Measurements from ENCODE around the gene CSF2RB.
A peak's percentile ranks its signal among the peaks of the same experiment; 100 is the strongest.
"Not testable (repeated sequence)": the region's sequence is repeated elsewhere in the genome, so short reads cannot be mapped to it uniquely, and the experiment has no call there.

CSF2RB gene

DNA sequence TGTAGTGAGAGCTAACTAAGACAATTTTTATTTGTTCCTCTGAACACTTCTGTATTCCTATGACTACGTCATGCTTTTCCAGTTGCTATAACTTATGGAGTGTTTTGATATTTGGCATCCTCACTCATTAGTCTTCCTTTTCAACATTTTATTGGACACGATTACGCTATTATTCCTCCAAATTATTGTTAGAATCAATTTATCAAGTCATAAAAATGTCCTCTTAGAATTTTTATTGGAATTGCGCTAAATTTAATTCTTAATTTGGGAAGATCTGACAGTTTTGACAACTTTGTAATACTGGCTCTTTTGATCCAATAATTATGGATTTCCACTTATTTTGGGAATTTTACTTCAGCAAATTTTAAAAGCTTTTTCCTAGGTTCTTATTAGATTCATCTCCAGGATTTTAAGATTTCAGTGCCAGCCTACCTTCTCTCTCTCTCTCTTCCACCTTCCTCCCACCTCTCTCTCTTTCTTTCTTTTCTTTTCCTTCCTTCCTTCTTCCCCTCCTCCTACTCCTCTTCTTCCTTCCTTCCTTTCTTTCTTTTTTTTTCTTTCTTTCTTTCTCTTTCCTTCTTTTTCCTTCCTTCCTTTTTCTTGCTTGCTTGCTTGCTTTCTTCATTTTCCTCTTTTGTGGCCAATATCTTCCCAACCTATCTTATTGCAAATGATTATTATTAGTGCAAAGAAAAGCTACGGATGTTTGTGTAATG, 55.0 kb downstream of the CSF2RB start:
- DNase-seq (ENCODE audit: low read depth): no peak

DNA sequence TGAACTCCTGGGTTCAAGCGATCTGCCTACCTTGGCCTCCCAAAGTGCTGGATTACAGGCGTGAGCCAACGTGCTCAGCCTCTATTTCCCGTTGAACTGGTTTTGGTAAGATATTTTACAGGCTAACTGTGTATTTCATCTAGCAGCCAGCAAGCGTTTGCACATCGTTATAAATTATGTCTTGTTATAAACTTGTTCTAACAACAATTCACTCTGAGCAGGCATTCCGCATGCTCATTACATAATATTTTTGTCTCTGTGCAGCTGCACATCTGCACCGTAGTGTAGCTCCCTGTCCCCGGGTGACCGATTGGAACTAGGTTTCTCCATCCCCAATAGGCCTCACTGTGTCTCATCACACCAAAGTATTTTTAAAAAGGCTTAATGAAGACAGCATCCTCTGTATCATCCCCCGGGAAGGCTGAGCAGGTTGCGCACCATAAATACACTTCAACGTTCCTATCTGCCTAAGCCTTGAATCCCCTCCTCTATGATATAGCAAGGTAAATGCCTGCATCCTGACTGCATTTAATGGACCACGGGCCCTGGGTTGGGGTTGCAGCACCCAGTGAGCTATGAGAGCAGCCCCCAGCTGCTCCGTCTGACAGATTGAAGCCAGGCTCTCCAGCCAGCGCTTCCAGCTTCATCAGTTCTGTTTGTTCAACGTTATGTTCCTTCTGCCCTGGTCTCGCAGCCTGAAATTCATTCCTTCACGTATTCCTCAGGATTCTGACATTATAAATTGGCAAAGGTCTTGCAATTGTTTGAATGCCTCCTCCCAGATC, 58.1 kb downstream of the CSF2RB start:
- no peak for DNase-seq (ENCODE audit: low read depth)

DNA sequence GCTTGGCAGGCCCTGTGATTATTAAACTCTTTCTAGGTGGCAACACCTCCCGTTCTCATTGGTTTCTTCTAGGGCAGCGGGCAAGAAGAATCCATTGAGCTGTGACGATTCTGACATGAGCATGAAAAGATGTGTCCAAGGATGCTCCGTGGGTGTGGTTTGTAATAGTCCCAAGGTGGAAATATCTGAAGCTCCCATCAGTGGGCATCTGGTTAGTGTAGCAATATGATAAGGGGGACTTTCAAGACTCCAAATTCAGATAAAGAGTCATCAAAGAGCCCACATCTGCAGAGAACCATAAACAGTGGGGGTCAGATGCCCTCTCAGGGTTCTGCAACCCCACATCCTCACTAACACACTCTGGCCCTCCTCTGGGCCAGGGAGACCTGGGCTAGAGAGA, 63.2 kb downstream of the CSF2RB start:
- no peak for DNase-seq (ENCODE audit: low read depth)

DNA sequence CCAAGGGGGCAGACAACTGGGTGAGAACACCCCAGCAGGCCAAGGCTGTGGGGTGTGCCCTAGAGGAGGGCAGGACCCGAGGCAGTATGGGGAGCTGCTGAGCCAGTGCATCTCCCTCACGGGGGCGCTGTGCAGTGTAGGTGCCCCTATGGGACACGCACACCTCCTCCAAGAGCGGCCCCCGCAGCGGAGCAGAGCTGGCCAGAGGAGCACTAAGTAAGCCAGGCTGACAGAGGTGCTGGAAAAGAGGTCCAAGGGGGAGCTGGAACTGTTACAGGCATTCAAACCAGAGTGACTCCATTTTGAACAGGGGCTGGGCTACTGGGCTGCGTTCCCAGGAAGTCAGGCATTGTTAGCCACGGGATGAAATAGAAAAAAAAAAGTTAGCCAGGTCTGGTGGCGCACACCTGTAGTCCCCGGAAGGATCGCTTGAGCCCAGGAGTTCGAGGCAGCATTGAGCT, 64.0 kb downstream of the CSF2RB start:
- DNase-seq (ENCODE audit: low read depth): peak; percentile 68

DNA sequence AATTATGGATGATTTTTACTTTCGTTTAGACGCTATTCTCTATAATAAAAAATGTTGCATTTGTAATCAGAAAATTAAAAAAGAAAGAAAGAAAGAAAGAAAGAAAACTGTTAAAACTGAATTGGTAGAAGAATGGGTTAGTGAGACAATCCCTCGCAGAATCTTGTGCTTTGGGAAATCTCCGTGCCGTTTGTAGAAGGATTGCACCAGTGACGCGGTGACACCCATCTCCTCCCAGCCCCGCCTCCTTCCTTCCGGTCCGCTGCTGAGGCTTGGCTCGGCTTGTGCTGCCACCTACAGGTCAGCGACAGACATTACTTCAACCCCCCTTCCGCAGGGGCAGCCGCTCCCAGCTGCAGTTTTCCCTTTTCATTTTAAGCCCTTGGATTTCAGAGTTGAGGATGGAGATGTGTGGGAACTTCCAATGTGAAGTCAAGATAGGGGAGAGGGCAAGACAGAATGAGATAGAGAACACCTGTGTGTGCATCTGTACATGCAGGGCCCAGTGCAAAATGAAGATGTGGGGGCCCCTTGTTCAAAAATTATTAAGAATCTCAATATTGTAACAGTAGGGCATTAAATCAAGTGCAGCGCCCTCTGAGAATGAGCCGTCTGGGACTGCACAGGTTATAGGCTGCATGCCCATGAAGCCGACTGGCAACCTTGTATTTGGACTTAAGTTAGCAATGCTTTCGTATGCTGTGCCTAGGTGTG, 64.7 kb downstream of the CSF2RB start:
- peak; percentile 84 for DNase-seq (ENCODE audit: low read depth)

DNA sequence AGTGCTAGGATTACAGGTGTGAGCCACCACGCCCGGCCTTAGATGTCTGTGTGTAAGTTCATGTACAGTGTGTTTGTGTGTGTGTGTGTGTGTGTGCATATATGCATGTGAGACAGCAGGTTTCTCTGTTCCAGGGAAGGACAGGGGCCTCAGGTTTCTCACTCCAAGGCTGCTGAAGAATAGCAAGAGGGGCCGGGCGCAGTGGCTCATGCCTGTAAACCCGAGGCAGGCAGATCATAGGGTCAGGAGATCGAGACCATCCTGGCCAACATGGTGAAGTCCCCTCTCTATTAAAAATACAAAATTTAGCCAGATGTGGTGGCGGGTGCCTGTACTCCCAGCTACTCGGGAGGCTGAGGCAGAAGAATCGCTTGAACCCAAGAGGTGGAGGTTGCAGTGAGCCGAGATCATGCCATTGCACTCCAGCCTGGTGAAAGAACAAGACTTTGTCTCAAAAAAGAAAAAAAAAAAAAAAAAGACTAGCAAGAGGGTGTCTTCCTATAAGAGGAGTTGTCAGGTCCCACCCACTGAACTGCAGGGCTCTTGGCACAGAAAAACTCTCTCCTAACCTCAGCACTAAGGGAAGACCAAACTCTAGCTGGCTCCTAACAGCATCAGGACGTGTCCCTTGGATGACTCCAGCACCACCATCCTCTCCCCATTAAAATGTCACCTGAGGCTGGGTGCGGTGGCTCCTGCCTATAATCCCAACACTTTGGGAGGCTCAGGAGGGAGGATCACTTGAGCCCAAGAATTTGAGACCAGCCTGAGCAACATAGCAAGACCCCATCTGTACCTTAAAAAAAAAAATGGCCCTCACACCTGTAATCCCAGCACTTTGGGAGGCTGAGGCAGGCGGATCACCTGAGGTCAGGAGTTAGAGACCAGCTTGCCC, 65.8 kb downstream of the CSF2RB start:
- no peak for DNase-seq (ENCODE audit: low read depth)

DNA sequence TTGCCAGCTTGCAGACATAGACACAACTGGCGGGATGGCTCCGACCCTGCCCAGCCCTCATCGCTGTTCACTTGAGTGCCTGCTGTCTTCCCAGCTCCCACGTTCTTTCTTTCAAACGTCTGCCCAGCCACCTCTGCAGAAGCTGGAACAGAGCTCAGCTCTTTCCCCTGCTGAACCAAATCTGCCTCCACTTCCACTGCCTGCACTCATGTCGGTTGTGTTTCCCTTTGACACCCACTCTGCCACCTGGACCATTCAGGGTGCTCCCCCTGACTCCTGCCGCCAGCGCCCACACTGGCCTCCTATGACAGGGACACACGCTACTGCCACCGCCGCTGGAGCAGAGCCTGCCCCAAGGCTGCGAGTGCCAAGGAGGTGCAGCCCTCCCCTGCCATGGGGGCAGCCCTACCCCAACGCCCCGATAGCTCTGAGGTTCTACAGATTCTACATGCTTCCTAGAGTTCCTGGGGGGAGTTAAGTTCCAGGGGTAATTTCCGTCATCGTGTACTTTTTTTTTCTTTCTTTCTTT, 67.9 kb downstream of the CSF2RB start:
- no peak for DNase-seq (ENCODE audit: low read depth)

DNA sequence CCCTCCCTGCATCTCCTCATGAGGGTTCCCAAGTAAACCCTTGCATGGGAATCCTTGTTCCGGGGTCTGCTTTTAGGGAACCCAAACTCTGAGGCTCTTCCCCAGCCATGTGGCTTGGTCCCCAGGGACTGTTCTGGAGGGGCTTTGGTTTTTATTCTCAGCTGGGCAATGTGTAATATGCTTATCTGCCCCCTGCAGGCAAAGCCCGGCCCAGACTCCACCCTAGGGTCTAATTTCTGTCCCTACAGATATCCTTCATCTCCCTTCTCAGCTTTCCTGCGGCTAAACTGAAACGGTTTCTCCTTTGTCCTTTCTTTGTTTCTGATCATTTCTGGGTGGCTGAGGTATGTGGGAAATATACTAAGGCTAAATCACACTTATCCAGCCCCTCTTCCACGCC, 68.7 kb downstream of the CSF2RB start:
- DNase-seq (ENCODE audit: low read depth): no peak

DNA sequence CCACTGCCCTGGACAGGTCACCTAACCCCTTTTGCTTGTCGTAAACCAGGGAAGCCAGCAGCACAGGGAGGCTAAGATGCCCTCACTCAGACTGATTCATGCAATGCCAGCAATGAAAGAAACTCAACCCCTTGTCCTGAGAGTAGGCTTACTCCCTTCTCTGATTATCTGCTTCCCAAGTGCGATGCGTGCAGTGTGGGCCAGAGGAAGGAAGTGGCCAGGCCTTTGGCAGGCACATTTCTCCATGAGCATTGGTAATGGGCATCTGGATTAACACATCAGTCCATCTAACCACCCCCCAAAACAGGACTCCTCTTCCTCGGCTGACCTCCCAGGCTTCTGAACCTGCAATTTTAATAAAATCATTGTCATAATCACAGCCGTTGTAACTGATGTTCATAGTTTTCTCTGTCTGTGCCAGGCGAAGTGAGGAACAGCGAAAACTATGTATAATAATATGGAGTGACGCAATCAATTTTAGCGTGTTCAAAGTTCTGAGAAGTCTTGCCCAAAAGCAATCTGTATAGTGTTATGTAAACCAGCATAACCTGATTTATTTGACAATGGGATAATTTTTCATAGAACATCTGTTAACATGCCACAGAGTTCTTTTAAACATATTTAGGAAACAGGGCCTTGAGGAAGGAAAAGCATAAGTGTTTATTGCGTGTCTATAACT, 71.9 kb downstream of the CSF2RB start:
- DNase-seq (ENCODE audit: low read depth): no peak

DNA sequence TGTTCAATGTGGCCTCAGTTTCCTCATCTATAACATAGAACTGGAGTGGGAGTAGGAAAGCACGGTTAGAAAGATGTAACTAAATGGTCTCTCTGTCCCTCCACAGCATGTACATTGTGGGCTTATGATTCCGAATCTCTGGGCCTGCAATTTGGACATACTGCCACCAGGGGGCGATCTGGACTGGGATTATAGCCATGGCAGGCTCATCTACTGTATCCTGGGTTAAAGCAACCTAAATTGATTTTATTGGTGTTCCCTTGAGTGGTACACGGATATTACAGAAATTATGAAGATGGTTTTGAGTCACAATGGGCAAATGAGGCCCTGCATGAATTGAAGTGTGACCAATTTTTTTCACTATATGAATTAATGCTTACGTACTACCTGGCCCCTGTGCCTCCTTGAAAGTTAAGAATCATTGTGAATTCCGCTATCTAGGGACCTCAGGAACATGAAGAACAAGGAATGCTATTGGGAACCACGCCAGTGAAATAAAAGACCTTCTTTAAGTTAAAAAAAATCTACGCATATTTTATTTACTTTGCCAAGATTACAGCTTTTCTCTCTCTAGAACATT, 72.9 kb downstream of the CSF2RB start:
- DNase-seq (ENCODE audit: low read depth): no peak

DNA sequence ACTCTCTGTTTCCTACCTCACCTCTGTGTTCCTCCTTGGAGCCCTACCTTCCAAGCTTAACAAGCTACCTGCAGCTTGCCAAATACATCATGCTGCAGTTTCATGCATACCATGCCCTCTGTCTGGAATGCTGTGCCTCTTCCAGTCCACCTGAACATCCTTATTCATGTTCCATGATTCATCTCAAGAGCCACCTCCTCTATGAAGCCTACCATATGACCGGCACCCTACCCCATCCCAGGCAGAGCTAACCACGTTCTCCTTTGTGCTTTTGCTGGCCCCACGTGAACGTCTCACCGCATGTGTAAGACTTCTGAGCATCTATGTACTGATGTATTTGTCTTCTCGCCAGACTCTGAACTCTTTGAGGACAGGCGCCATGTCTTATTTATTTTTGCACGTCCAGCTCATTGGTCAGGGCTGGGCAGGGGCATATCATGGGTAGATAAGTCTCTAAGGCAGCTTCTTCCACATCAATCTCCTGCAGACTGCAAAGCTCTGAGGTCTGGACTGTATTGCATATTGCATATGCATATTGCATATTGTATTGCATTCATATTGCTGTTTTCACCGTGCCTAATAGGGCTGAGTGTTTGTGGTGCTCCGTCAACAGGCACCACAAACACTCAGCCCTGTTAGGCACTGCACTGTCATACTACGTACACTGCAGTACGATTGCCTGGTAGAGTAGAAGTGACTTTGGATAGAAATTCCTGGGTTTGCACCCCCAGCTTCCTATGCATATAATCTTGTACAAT, 74.8 kb downstream of the CSF2RB start:
- DNase-seq (ENCODE audit: low read depth): no peak

DNA sequence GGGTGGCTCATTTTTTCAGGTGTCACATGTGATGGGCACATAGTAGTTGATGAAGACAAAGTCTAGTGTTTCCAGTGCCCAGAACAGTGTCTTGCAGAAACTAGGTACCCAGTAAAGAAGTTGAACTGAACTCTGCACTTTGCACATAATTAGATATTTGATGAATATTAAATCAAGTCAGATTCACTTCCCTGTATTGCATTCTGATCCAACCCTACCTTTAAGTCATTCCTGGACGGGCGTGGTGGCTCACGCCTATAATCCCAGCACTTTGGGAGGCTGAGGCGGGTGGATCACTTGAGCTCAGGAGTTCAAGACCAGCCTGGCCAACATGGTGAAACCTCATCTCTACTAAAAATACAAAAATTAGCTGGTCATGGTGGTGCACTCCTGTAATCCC, 75.6 kb downstream of the CSF2RB start:
- not testable (repeated sequence) for DNase-seq (ENCODE audit: low read depth)
